ENCODE results near the gene HDAC9. TPM values are rescaled to one million over a fixed set of nuclear protein-coding genes. Genes with fewer than 3 reads are reported as not detected.

Gene HDAC9
- total and polyA plus RNA-seq, 11 donors = 4.8 to 62.9 (median 30.6) TPM

GRCh38 chr7:18546576-18546975, 51.0 kb downstream of the HDAC9 start:
- no peak for DNase-seq
- intact Hi-C loops (cut with DNase I) = loop anchor here in 1 of 10 donors (10.0 kb wide), 1 partner anchor 52 kb away; the partner anchor contains the start of gene HDAC9
- TF ChIP-seq, protein P1, sequence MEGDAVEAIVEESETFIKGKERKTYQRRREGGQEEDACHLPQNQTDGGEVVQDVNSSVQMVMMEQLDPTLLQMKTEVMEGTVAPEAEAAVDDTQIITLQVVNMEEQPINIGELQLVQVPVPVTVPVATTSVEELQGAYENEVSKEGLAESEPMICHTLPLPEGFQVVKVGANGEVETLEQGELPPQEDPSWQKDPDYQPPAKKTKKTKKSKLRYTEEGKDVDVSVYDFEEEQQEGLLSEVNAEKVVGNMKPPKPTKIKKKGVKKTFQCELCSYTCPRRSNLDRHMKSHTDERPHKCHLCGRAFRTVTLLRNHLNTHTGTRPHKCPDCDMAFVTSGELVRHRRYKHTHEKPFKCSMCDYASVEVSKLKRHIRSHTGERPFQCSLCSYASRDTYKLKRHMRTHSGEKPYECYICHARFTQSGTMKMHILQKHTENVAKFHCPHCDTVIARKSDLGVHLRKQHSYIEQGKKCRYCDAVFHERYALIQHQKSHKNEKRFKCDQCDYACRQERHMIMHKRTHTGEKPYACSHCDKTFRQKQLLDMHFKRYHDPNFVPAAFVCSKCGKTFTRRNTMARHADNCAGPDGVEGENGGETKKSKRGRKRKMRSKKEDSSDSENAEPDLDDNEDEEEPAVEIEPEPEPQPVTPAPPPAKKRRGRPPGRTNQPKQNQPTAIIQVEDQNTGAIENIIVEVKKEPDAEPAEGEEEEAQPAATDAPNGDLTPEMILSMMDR (IDR thresholded peaks at IDR 0.05) = no peak
- TF ChIP-seq POLR2A (IDR thresholded peaks at IDR 0.05) = no peak

GRCh38 chr7:18547509-18548187, 52.1 kb downstream of the HDAC9 start:
- H3K27ac ChIP-seq = no peak overlapping the region
- H3K9me3 ChIP-seq = no peaks in the 10 kb centered on the region
- peaks cover 0 to 18% (median 8%) of the 10 kb centered on the region in 12 donors for H3K4me1 ChIP-seq
- WGBS, 4 donors = 86 to 94% (median 90%) methylated on average over 4 of the region's 4 CpGs
- no peak overlapping the region for H3K4me3 ChIP-seq
- no peak for TF ChIP-seq POLR2A (IDR thresholded peaks at IDR 0.05)
- TF ChIP-seq, protein P1 (IDR thresholded peaks at IDR 0.05) = no peak
- peaks cover 0 to 7% (median 0%) of the 10 kb centered on the region in 9 donors for H3K36me3 ChIP-seq
- no peaks in the 10 kb centered on the region for H3K27me3 ChIP-seq
- DNase-seq = no peak
- intact Hi-C loops (cut with DNase I) = loop anchor here in 1 of 10 donors (10.0 kb wide), 1 partner anchor 53 kb away; the partner anchor contains the start of gene HDAC9
- no peak for ATAC-seq

More at GRCh38 chr7:18546576-18546975, 51.0 kb downstream of the HDAC9 start:
- Histone ChIP-seq H3K4me1 (peaks cover 0 to 7% (median 1%) of the 10 kb centered on the region in 12 donors), H3K4me3 (no peak overlapping the region), H3K36me3 (peaks cover 0 to 7% (median 0%) of the 10 kb centered on the region in 9 donors), H3K27me3 (no peaks in the 10 kb centered on the region), H3K27ac (no peak overlapping the region), H3K9me3 (no peaks in the 10 kb centered on the region)
- ATAC-seq = no peak
- 86 to 95% (median 91%) methylated on average over 3 of the region's 3 CpGs for WGBS, 4 donors

GRCh38 chr7:18548534-18548933, 53.0 kb downstream of the HDAC9 start:
- no peaks in the 10 kb centered on the region for H3K9me3 ChIP-seq
- ATAC-seq (no peak), DNase-seq (no peak)
- WGBS, 4 donors = 96 to 100% (median 98%) methylated on average over 1 of the region's 1 CpG
- peaks cover 0 to 7% (median 0%) of the 10 kb centered on the region in 9 donors for H3K36me3 ChIP-seq
- H3K27ac ChIP-seq = no peak overlapping the region
- H3K27me3 ChIP-seq = no peaks in the 10 kb centered on the region
- no peak overlapping the region for H3K4me3 ChIP-seq
- TF ChIP-seq POLR2A (IDR thresholded peaks at IDR 0.05) = no peak
- TF ChIP-seq, protein P1 (IDR thresholded peaks at IDR 0.05) = no peak
- intact Hi-C loops (cut with DNase I) = loop anchor here in 1 of 10 donors (10.0 kb wide), 1 partner anchor 54 kb away; the partner anchor contains the start of gene HDAC9
- H3K4me1 ChIP-seq = peaks cover 2 to 27% (median 13%) of the 10 kb centered on the region in 12 donors

- intact Hi-C loops (cut with DNase I) = loop anchor here in 1 of 10 donors (5.0 kb wide), 1 partner anchor 53 kb away; the partner anchor contains the start of gene HDAC9
- no peaks in the 10 kb centered on the region for H3K27me3 ChIP-seq
- H3K36me3 ChIP-seq = no peaks in the 10 kb centered on the region
- H3K27ac ChIP-seq = no peak overlapping the region
- DNase-seq (no peak), ATAC-seq (no peak)
- TF ChIP-seq, protein P1 (IDR thresholded peaks at IDR 0.05) = no peak
- no peak for TF ChIP-seq POLR2A (IDR thresholded peaks at IDR 0.05)
- no peak overlapping the region for H3K4me3 ChIP-seq
- WGBS, 4 donors = 72 to 86% (median 83%) methylated on average over 1 of the region's 1 CpG
- no peaks in the 10 kb centered on the region for H3K9me3 ChIP-seq
- peaks cover 2 to 36% (median 19%) of the 10 kb centered on the region in 12 donors for H3K4me1 ChIP-seq
Measured at GRCh38 chr7:18550574-18550973, 55.0 kb downstream of the HDAC9 start.
